HG03575 (cell line): Measurements from ENCODE around the gene CGNL1.

Source experiments
- ATAC-seq: cut with Tn5 transposase; IDR thresholded peaks from one replicate; pipeline ENCODE4 v1.9.1; 2021; ENCODE audit not compliant: unreplicated experiment, insufficient number of reproducible peaks, low FRiP score; ENCODE audit errors: extremely low read depth

The CGNL1 gene

DNA sequence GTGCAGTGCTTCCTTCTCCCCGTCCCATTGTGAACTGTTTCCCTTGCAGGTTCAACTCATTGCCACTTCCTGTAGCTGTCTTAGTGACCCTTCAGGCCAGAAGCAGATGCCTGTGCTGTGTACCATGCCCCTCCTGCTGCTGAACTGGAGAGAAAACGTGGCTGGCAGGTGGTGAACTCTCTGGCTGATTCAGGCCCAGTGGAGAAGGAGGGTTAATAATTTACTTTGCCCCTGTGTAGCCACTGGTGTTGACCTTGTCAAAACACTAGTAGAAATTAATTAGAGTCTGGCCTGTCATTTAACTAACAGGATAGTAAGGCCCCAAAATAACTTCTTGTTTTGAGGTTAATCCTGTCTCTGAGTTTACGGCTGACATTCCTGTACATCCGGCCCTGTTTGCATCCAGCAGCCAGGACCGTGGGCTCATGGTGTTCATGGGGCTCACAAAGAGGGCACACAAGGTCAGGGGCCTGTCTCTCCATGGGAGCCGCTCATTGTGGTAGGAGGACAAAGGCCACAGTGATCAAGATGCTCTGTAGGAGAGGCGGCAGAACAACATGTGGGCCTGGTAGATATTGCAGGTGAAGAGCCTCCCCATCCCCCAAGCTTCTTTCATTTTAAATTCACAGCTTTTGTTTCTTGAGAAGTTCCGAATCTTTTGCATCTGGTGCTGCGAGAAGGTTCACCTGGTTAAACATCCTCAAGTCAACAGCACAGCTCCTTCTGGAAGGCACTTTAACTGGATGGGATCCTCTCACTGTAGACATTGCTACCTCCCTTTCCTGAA is 101.6 kb downstream of the CGNL1 start:
- no peak for ATAC-seq

DNA sequence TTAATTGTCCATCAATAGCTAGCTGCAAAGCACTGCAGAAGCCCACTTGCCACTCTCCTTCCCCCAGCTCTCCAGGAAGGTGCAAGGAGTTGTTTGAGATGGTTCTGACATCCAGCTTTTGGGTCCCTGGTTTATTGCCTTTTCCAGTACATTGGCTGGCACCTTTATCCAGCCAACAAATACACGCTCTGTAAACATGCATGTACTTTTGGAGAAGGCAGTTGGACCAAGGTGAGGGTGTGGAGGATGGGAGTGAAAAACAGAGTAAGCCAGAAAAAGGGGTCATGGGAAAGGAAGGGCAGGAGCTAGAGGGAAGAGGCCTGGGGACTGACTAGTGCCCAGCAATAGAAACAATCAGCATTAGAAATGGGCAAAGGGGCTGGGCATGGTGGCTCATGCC is 102.7 kb downstream of the CGNL1 start:
- no peak for ATAC-seq

DNA sequence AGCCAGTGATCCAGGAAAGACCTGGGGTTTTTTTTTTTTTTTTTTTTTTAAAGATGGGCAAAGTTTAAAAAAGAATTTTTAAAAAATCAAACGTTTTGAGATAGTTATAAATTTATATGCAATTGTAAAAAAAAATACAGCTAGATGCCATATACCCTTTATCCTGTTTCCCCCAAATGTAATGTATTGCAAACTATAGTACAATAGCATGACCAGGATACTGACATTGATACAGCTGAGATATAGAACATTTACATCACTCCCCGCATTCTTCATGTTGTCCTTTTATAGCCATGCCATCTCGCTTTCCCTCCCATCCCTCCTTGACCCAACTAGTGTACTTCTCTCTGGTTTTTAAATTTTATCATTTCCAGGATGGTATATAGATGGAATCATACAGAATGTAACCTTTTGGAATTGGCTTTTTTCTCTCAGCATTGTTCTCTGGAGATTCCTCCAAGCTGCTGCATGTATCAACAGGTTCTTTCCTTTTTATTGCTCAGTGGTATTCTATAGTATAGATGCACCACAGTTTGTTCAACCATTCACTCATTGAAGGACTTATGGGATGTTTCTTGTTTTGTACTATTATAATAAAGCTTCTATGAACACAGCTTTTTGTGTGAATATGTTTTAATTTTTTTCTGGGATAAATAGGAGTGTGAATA is 104.9 kb downstream of the CGNL1 start:
- ATAC-seq = no peak

DNA sequence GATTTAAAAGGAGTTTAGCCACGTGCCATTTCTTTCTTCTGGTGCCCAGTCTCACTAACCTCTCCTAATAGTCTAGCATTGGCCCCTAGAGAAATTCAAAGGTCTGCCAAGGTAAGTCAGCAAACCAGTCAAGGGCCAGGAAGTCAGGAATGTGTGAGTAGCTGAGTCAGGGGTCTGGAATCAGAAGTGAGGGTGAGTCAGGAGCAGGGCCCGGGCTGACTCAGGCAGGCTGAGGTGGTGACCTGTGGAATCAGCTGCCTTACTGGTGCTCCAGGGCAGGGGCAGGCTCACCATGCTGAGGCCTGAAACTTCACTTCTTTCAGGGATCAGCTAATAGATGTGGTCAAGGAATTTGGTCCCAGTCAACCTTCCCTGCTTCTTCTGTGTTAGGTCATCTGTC is 109.6 kb downstream of the CGNL1 start:
- no peak for ATAC-seq

DNA sequence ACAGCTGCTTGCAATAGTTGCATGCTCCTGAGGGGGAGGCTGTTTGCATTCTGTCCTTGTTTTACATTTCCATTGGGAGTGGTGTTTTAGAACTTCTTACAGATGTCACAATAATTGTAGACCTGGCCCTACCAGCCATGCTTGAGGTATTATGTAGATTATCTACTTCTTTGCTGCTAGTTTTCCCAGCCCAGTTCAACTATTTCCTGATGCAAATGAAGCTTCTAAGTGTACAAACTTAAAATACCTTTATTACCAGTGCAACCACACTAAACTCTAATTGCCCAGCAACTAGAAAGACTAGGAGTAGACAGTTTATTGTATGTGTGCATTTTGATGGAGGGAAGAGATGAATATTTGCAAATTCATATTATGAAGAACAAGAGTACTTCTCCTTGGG is 110.5 kb downstream of the CGNL1 start:
- ATAC-seq = no peak

DNA sequence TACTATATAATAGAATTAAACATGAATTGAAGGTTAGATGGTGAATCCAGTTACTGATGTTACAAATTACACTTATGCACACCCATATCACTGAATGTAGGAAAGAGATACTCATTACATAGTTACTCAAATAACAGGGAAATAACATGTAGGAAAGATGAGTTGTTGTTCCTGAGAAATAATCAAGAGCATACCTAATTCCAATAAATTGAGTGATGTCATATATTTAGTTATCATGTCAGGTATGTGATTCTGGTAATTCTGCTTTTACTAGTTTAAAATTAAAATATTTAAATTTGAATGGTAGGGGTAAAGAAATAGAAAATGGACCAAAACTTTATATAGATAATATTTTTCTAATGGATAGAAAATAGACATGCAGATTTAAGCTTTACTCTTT is 112.8 kb downstream of the CGNL1 start:
- ATAC-seq = no peak

DNA sequence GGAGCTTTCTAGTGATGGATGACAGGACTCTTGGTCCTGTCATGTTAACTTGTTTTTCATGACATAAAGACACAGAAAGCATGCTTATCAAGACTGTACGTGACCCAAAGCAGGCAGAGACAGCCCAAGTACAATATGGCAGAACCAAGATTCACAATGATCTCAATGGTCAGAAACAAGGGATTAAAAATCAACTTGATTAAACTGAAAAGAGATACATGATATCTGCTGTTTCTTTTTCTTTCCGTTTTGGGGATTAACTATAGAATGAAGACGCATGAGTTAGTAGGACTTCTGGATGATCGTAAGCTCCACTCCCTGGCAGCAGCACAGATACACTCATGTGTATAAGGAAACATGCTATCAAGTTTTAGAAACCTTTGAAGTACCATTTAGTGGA is 117.0 kb downstream of the CGNL1 start:
- ATAC-seq = no peak

DNA sequence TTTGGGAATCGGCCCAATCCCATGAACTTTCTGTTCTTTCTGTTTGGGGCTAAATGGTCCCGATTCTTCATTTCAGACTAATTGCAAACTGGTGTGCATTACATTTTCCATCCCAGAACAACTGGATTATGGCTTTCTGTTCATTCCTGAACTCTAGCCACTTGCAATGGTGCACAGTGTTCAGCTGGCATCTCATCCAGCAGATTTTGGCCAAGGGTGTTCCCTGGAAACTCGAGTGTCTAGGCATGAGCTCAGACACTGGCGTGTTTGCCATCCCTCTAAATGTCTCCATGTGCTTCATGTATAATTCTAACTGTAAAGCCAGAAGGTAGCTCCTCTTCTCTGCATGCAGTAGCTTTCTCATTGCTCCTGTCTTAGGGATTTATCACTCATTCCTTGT is 118.3 kb downstream of the CGNL1 start:
- no peak for ATAC-seq

DNA sequence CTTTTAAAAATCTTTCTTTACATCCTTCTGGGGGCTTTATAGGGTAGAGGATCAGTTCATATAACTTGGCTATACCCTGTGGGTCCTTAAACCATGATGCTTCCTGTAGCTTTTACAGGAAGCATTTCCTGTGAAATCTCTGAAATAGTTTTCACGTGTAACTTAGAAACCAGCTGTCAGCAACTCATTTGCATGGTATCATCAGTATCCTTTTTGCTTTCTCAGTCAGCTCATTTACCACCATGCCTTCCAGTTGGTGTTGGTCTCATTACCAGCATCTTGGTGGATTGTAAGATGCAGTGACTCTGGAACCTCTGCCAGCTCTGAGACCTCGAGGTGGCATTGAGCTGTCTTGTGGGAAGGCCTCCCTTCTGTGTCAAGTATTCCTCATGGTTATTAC is 118.7 kb downstream of the CGNL1 start:
- no peak for ATAC-seq

DNA sequence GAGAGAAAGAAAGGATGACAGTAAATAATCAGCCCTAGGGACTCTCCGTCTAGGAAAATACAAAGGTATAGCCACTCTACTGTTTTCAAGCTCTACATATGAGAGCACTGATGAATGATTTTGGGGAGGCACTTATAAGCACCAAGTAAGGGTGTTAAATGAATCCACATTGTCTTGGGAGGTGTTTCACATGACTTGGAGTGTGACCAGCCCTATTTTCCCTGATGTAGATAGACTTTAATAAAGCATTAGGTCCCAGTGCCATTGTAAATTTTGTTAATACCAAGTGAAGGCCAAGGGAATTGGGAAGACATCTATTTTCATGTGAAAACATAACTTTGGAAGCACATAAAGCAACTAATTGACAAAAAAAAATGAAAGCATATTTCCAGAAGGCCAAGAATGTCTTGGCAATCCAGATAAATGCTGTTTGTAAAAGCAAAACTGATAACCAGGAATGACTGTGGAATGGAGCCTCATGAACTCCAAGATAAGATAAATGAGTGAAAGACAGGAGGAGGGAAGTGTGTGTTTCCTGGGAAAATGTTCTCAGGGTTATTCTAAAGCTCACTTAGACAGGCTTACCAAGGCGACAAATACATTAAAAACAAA is 119.4 kb downstream of the CGNL1 start:
- ATAC-seq = no peak

DNA sequence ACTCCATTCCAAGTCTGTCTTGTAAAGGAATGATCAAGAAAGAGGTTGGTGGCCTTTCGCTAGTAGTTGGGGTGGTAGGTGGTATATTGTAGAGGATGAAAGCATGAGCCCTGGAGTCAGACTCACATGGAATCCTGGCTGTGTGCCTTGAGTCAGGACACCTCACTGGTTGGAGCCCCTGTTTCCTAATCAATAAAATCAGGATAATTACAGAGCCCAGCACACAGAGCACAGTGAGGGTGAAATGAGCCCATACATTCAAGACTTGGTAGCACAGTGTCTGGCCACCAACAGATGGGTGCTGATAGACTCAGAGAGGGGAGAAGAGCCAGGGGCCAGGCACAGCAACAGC is 120.3 kb downstream of the CGNL1 start:
- no peak for ATAC-seq

DNA sequence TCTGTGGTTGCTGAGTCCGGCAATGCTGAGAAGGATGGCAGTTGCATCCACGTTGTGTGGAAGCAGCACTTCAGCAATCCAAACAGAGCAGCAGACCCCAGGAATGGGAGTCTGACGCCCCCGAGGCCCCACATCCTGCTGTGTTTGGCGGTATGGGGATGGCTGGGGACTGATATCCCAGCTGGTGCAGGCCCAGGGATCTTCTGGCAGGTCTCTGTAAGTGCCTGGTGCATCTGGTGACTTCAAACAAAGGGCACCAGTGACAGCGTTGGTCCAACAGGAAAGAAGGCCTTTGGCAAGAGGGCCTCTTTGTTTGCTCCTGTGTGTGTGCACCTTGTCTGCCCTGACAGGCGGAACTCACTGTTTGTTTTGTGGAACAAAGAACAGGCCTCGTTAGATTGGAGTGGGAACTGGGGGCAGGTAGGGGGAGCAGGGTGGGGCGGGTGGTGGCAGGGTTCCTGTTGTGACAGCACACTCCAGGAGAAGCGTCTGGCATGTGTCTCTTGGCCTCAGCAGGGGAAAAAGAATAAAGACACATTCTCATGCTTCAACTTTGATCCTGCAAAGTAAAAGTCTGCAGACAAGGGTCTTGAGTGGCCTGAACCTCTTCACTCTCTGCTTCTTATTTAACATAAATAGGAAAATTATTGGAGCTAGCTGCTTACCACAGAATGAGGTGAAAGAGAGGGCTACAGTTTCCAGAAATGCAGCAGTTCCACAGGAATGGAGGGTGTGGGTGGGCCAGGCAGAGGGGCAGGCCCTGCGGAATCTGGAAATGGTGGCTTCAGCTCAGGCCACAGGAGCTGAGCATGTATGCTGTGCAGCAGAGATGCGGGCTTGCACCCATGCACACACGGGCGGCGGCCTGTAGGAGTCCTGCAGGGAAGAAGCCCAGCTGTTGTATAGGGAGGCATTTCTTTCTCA is 120.9 kb downstream of the CGNL1 start:
- no peak for ATAC-seq

DNA sequence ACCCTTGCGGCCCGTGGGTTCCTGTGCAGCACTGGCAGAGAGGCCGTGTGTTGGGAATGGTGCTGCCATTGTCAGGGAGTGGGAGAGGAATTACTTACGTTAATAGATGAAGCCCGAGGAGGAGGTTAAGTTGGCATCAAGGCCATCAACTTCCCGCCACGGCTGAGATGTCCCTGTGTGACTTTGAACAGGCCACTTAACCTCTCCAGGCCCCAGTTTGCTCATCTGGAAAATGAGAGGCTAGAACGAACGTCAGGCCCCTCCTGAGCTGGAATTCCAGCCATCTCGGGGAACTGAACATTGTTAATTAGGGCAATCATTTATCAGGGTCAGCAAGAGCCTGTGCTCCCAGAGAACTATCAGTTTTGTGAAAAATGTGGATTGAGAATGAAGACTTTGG is 124.0 kb downstream of the CGNL1 start:
- no peak for ATAC-seq

DNA sequence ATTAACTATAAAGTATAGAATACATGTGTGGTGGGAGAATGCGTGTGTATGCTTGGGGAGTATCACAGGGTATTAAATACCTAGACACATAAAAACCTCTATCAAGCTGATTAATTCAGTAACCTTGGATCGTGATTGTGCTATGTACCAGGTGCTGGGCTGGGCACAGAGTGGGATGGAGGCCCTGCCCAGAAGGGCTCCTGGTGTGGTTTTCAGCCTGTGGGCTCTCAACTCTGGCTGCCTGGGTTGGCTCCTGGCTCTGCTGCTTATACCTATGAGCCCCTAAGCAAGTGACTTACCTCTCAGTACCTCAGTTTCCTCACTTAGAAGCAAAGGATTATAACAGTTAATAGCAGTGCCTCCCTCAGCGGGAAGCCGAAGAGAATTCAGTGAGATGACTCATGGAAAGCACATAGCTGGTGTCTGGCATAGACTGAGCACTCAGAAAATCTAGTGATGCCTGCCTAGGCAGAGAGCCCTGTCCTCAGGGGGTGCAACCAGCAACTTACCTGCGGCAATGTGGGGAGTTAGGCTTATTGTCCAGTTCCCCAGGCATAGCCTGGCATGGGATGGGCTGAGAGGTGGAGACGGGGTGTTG is 124.8 kb downstream of the CGNL1 start:
- no peak for ATAC-seq

DNA sequence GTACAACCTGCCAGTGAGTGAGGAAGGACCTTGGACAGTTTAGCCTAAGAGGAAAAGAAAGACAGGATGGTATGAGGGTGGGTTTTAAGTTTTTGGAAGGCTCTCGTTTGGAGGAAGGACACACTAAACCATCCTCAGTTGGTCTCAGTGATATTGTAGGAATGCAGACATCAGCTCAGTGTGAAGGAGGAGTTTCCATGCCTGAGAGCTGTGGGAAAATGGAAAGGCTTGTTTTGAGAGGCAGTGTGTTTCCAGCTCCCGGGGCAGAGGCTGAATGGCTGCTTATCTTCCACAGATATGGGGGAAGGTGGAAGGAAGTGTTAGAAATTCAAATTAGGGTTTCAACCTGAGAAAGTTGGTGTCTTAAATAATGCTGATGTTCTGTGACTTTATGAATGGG is 125.8 kb downstream of the CGNL1 start:
- no peak for ATAC-seq

DNA sequence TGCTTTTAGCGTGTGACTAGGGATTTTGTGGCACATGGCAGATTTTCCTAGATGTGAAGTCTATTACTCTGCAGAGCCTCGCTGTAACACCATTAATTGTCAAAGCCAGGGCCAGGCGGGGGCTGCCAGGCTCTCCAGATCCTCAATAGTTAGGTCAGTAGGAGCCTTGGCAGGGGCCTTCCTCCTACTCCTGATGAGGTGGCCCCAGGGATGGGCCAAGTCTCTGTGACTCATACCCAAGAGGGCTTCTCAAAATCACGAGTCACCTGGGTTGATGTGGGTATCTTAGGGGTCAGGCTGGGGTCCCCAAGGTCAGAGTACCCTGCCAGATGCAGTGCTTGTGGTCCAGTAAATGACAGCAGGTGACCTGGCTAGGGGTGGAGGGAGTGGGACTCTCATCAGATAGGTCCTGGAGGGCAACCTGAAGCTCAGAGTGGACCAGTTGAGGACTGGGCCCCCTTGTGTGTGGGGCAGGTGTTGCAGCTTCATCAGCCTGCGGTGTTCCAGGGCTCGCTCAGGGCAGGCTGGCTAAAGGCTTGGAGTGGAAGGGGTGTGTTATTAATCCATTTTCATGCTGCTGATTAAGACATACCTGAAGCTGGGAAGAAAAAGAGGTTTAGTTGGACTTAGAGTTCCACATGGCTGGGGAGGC is 126.9 kb downstream of the CGNL1 start:
- no peak for ATAC-seq

DNA sequence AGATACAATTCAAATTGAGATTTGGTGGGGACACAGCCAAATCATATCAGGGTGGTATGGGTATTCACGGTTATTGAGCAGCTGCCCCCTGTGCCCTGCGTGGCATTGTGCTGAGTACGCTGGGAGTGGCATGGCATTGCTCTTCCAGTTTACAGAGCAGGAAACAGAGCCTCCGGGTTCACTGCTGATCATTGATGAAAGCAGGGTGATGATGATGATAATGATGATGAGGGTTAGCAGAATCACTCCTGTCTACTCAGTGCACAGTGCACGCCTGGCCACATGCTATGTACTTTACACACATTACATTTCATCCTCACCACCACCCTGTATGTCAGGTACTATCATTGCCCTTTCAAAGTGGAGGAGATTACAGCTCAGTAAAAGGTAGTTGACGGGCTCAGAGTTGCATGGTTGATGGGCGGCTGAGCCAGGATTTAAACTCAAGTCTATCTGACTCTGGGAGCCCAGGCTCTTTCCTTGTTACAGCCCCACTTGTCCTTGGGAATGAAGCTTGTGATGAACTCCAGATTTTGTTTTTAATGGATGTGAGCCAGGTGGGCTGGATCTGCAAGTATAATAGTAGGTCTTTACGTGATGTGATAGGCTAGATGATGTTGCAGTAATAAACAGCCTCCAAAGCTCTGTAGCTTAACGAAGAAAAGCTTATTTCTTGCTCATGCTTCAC is 127.8 kb downstream of the CGNL1 start:
- ATAC-seq = no peak

DNA sequence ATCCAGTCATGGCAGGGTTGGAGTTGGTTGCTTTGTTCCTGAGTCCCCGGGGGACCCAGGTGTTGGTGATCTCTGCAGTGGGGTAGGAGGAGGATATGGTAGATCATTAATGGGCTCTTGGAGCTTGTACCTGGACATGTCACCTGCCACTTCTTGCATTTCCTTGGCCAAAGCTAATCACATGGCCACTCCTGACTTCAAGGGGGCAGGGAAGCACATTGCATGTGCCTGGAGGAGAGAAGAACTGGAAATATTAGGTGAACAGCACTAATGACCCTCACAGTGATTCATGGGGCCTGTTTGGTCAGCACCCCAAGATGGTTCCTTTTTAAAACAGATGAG is 128.3 kb downstream of the CGNL1 start:
- ATAC-seq = no peak
